Testis (tissue), 5 donors: ENCODE results near the gene EMC10. TPM values are rescaled to one million over a fixed set of nuclear protein-coding genes. Genes with fewer than 3 reads are reported as not detected.

Source experiments
- DNase-seq: peaks from one replicate; pipeline ENCODE4 v3.0.0-alpha.2; 2019
- H3K27ac ChIP-seq, 2 donors: fragments of 200-600 bp; sonication (generic); one replicate each; pipeline ENCODE4 v1.5.1; 2019
- H3K27me3 ChIP-seq: fragments of 200-600 bp; sonication (generic); one replicate; pipeline ENCODE4 v1.5.1; 2019
- H3K36me3 ChIP-seq: fragments of 200-600 bp; sonication (generic); one replicate; pipeline ENCODE4 v1.5.1; 2017; ENCODE audit warnings: low read depth; ENCODE audit errors: missing control alignments
- H3K4me1 ChIP-seq: fragments of 200-600 bp; sonication (generic); one replicate; pipeline ENCODE4 v1.5.1; 2019
- H3K4me3 ChIP-seq, 2 donors: fragments of 200-600 bp; sonication (generic); one replicate each; pipeline ENCODE4 v1.5.1; 2017 to 2019
- H3K9me3 ChIP-seq: fragments of 200-600 bp; sonication (generic); one replicate; pipeline ENCODE4 v1.5.1; 2017
- POLR2A ChIP-seq: fragments of 450-650 bp; IDR thresholded peaks from one replicate; pipeline ENCODE4 v1.6.1; 2017; ENCODE audit warnings: antibody characterized with exemption, mild to moderate bottlenecking, moderate library complexity
- WGBS, 2 donors: methylation state at CpG; one replicate each; pipeline ENCODE4 v1.1.5; 2018; 5-methylcytosine and 5-hydroxymethylcytosine counted together
- intact Hi-C: fragments of 100-400 bp; cut with DNase I; formaldehyde crosslinking; loops from one replicate; pipeline ENCODE4 v1.15.1; 2023; ENCODE audit warnings: low total_unique reads
- long read RNA-seq, 2 donors: transcript quantifications; one replicate each; lab custom pipeline, GENCODE V29; 2026
- polyA plus RNA-seq: library from polyadenylated mRNA; stranded (reverse); fragments of 350-450 nt; fragmentation: Illumina TruSeq; extraction: RNeasy Lipid Tissue Mini Kit (QIAGEN cat#74804); gene quantifications from one replicate; pipeline ENCODE4 v1.2.3, GENCODE V29; 2014; ENCODE audit warnings: low read depth, low replicate concordance; ENCODE audit not compliant: insufficient read depth
- total RNA-seq, 2 donors: library from RNA; depleted of rRNA; stranded (reverse); fragments of >200 nt; gene quantifications; one replicate each; pipeline ENCODE4 v1.2.3, GENCODE V29; 2016
- TF ChIP-seq, protein P1 (sequence below), 3 experiments: fragments of 450-650 bp in 2 of 3; fragments of 200-600 bp in 1 of 3; sonication (generic) in 1 of 3; IDR thresholded peaks; one replicate each; pipeline ENCODE4 v1.5.1; 2016 to 2019; ENCODE audit warnings: antibody characterized with exemption in 3 of 3, mild to moderate bottlenecking in 2 of 3, moderate library complexity in 1 of 3

Gene EMC10
- total RNA-seq (100 to 1,000 TPM; 203 to 311 TPM), polyA plus RNA-seq (162 TPM)
- long read RNA-seq, donor 1, full-length matches to known transcripts: 52 of 121 reads
- long read RNA-seq, donor 1, partial matches to known transcripts: 69 of 121 reads
- long read RNA-seq, donor 1, other reads (novel, unspliced or antisense): 0 of 121 reads
- long read RNA-seq, donor 2, full-length matches to known transcripts: 29 of 65 reads
- long read RNA-seq, donor 2, partial matches to known transcripts: 36 of 65 reads
- long read RNA-seq, donor 2, other reads (novel, unspliced or antisense): 0 of 65 reads

DNA sequence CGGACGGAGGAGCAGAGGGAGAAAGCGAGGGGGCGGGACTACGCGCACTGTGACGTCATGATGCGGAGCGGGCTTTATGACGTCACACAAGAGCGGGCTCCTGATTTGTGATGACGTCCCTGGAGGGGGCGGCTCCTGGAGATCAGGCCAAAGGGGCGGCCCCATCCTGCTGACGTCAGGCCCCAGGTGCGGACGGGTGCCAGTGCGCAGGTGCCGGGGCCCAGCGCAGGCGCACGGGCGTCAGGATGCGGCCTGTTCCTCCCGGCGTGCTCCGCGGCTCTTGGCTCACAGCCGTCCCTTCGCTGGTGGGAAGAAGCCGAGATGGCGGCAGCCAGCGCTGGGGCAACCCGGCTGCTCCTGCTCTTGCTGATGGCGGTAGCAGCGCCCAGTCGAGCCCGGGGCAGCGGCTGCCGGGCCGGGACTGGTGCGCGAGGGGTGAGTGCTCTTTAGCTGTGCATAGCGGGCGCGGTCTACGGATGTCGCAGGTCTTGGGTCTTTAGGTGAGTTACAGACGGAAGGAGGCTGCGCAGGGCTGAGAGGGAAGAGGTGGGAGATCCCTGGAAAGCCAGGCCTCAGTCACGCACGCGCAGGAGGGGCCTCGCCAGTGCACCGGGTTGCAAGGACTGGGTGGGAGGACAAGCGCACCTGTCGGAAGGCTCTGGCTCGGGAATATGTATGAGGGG, at the start of gene EMC10, which contains the start of gene GARIN5A:
Gene EMC10, plus strand, starts transcription at position 284 of the 683 bp plus-strand sequence. Its CDS starts 38 bp downstream, at position 322.
Gene GARIN5A, minus strand, starts transcription at position 625 of the 683 bp plus-strand sequence. Its CDS starts 460 bp downstream, at position 165.
- Histone ChIP-seq H3K9me3 (no peaks in the 10 kb centered on the region), H3K27me3 (no peaks in the 10 kb centered on the region), H3K27ac (peak within 1 kb of the TSS; percentile 61 to 82), H3K4me3 (peak within 1 kb of the TSS; percentile 88 to 94), H3K36me3 (no peaks in the 10 kb centered on the region), H3K4me1 (peaks cover 9% of the 10 kb centered on the region)
- TF ChIP-seq, protein P1, sequence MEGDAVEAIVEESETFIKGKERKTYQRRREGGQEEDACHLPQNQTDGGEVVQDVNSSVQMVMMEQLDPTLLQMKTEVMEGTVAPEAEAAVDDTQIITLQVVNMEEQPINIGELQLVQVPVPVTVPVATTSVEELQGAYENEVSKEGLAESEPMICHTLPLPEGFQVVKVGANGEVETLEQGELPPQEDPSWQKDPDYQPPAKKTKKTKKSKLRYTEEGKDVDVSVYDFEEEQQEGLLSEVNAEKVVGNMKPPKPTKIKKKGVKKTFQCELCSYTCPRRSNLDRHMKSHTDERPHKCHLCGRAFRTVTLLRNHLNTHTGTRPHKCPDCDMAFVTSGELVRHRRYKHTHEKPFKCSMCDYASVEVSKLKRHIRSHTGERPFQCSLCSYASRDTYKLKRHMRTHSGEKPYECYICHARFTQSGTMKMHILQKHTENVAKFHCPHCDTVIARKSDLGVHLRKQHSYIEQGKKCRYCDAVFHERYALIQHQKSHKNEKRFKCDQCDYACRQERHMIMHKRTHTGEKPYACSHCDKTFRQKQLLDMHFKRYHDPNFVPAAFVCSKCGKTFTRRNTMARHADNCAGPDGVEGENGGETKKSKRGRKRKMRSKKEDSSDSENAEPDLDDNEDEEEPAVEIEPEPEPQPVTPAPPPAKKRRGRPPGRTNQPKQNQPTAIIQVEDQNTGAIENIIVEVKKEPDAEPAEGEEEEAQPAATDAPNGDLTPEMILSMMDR (IDR thresholded peaks at IDR 0.05): peak in 1 of 3 experiments; percentile 23
- peak; percentile 1 for TF ChIP-seq POLR2A
- intact Hi-C loops: no loop called here
- 1 to 7% methylated on average over 13 to 56 of the region's 58 CpGs for WGBS, 2 donors
- peak; percentile 94 for DNase-seq

DNA sequence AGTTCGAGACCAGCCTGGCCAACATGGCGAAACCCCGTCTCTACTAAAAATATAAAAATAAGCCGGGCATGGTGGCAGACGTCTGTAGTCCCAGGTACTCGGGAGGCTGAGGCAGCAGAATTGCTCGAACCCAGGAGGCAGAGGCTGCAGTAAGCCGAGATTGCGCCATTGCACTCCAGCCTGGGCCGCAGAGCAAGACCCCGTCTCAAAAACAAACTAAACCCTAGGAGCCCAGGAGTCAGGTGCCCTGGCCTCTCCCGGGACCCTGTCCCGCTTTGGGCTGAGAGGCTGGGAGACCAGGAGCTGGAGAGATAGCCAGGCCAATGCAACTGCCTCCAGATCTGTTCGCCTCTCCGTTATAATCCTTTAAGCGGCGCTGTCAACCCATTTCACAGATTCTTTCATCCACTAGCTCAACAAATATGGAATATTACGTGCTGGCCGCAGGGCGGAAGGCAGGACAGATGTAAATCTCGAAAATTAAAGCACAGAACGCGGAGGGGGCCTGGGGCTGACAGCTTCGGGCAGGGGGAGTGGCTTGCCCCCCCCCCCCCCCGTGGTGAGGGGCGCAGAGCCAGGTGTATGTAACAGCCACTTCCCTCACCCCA, 48.9 kb upstream of the EMC10 start:
- 64 to 70% methylated on average over 26 of the region's 26 CpGs for WGBS, 2 donors
- Histone ChIP-seq H3K4me3 (peak overlapping the region; percentile 15 to 39), H3K9me3 (no peaks in the 10 kb centered on the region), H3K4me1 (peaks cover 11% of the 10 kb centered on the region), H3K27me3 (no peaks in the 10 kb centered on the region), H3K27ac (peak overlapping the region in 1 of 2 donors; percentile 57), H3K36me3 (no peaks in the 10 kb centered on the region)
- TF ChIP-seq, protein P1 (IDR thresholded peaks at IDR 0.05): no peak
- no peak for TF ChIP-seq POLR2A
- DNase-seq: no peak
- intact Hi-C loops: no loop called here

DNA sequence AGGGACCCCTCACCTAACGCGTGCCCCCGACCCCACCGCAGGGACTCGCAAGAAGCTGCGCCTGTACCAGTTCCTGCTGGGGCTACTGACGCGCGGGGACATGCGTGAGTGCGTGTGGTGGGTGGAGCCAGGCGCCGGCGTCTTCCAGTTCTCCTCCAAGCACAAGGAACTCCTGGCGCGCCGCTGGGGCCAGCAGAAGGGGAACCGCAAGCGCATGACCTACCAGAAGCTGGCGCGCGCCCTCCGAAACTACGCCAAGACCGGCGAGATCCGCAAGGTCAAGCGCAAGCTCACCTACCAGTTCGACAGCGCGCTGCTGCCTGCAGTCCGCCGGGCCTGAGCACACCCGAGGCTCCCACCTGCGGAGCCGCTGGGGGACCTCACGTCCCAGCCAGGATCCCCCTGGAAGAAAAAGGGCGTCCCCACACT, 48.3 kb upstream of the EMC10 start:
- TF ChIP-seq, protein P1 (IDR thresholded peaks at IDR 0.05): no peak
- peak; percentile 14 for TF ChIP-seq POLR2A
- peak overlapping the region; percentile 15 to 39 for H3K4me3 ChIP-seq
- H3K27ac ChIP-seq: peak overlapping the region in 1 of 2 donors; percentile 57
- peaks cover 15% of the 10 kb centered on the region for H3K4me1 ChIP-seq
- DNase-seq: peak; percentile 94
- intact Hi-C loops: no loop called here
- WGBS, 2 donors: 0 to 20% methylated on average over 2 to 10 of the region's 38 CpGs
- H3K27me3 ChIP-seq: no peaks in the 10 kb centered on the region
- H3K9me3 ChIP-seq: no peaks in the 10 kb centered on the region
- no peaks in the 10 kb centered on the region for H3K36me3 ChIP-seq

DNA sequence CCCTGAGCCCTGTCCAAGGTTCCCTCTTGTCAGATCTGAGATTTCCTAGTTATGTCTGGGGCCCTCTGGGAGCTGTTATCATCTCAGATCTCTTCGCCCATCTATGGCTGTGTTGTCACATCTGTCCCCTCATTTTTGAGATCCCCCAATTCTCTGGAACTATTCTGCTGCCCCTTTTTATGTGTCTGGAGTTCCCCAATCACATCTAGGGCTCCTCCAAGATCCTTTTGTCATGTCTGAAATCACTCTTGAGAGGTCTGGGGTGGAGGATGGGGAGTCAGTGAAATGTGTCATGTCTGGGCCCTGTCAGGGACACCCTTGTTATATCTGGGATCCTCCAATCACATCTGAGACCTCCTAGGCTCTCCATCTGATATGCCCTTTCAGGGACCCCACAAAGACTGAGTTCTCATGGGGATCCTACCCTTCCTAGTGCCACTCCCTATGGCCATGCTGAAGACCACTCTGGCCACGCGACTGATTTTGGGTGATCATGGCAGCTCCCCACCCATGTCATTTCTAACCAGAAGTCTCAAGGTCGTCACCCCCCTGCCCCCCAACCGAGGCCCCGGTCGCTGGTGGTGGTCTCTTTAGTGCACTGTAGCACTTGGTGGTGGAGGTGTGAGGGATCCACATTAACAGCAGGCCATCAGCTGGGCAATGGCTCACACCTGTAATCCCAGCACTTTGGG, 47.4 kb upstream of the EMC10 start:
- H3K27me3 ChIP-seq: no peaks in the 10 kb centered on the region
- H3K36me3 ChIP-seq: no peaks in the 10 kb centered on the region
- no peak for TF ChIP-seq POLR2A

More for the DNA sequence above, 47.4 kb upstream of the EMC10 start:
- H3K9me3 ChIP-seq: no peaks in the 10 kb centered on the region
- DNase-seq: no peak
- H3K27ac ChIP-seq: no peak overlapping the region
- intact Hi-C loops: no loop called here
- H3K4me3 ChIP-seq: no peak overlapping the region
- peaks cover 15% of the 10 kb centered on the region for H3K4me1 ChIP-seq
- WGBS, 2 donors: 79 to 85% methylated on average over 2 to 7 of the region's 7 CpGs
